GM06990 (cell line): ENCODE results near the gene MAP3K7.
A peak's percentile ranks its signal among the peaks of the same experiment; 100 is the strongest.

Source experiments
- DNase-seq: peaks from one replicate; pipeline ENCODE4 v3.0.0-alpha.2; 2011; ENCODE audit not compliant: insufficient read length; ENCODE audit errors: extremely low read depth
- H3K27me3 ChIP-seq: replicated peaks from 2 replicates; pipeline ENCODE4 v1.6.0; 2011; ENCODE audit warnings: low read length; ENCODE audit not compliant: control insufficient read depth, insufficient read depth
- H3K36me3 ChIP-seq: 2 replicates; pipeline ENCODE4 v1.5.1; 2011; ENCODE audit warnings: low read length; ENCODE audit not compliant: control insufficient read depth, insufficient read depth
- H3K4me3 ChIP-seq: replicated peaks from 2 replicates; pipeline ENCODE4 v1.5.1; 2011; ENCODE audit warnings: low read depth, mild to moderate bottlenecking, control low read depth, low read length
- CTCF ChIP-seq: IDR thresholded peaks from 2 replicates; pipeline ENCODE4 v1.5.1; 2011; ENCODE audit warnings: low read length, control low read depth, mild to moderate bottlenecking, inconsistent platforms; ENCODE audit not compliant: insufficient read depth, poor library complexity, severe bottlenecking

Gene MAP3K7

GRCh38 chr6:90584636-90585255, 2.1 kb downstream of the MAP3K7 start:
- DNase-seq: no peak
- Histone ChIP-seq H3K4me3 (peak overlapping the region; percentile 65), H3K27me3 (no peaks in the 10 kb centered on the region), H3K36me3 (no peaks in the 10 kb centered on the region)
- no peak for TF ChIP-seq CTCF

GRCh38 chr6:90583836-90584481, 2.9 kb downstream of the MAP3K7 start:
- H3K27me3 ChIP-seq: no peaks in the 10 kb centered on the region
- no peaks in the 10 kb centered on the region for H3K36me3 ChIP-seq
- no peak for DNase-seq
- H3K4me3 ChIP-seq: no peak overlapping the region
- no peak for TF ChIP-seq CTCF

GRCh38 chr6:90583179-90583835, 3.6 kb downstream of the MAP3K7 start:
- Histone ChIP-seq H3K4me3 (no peak overlapping the region), H3K27me3 (no peaks in the 10 kb centered on the region), H3K36me3 (no peaks in the 10 kb centered on the region)
- TF ChIP-seq CTCF: no peak
- DNase-seq: no peak

GRCh38 chr6:90581146-90581545, 5.7 kb downstream of the MAP3K7 start:
- no peak for DNase-seq
- H3K27me3 ChIP-seq: no peaks in the 10 kb centered on the region
- TF ChIP-seq CTCF: no peak
- no peak overlapping the region for H3K4me3 ChIP-seq
- H3K36me3 ChIP-seq: no peaks in the 10 kb centered on the region; the same call in 1 of the 2 replicates

GRCh38 chr6:90578894-90579549, 7.8 kb downstream of the MAP3K7 start:
- TF ChIP-seq CTCF: no peak
- H3K4me3 ChIP-seq: no peak overlapping the region
- no peaks in the 10 kb centered on the region for H3K27me3 ChIP-seq
- no peak for DNase-seq
- H3K36me3 ChIP-seq: no peaks in the 10 kb centered on the region; the same call in 1 of the 2 replicates
